H9 (cell line): ENCODE results near the gene ATP12A. TPM values are rescaled to one million over a fixed set of nuclear protein-coding genes. Genes with fewer than 3 reads are reported as not detected.

Source experiments
- DNase-seq: peaks from one replicate; pipeline ENCODE4 v3.0.0-alpha.2; 2017
- H2AFZ ChIP-seq: one replicate; pipeline ENCODE4 v1.6.1; 2013; ENCODE audit warnings: mild to moderate bottlenecking, low read length, control low read depth, moderate library complexity
- H2AK5ac ChIP-seq: 2 replicates; pipeline ENCODE4 v1.6.1; 2013; ENCODE audit warnings: low read length, control low read depth, mixed read lengths; ENCODE audit not compliant: insufficient read length
- H2BK120ac ChIP-seq: one replicate; pipeline ENCODE4 v1.6.1; 2013; ENCODE audit warnings: low read depth, mild to moderate bottlenecking, low read length, control low read depth, inconsistent platforms; ENCODE audit not compliant: poor library complexity, severe bottlenecking
- H2BK12ac ChIP-seq: 2 replicates; pipeline ENCODE4 v1.6.1; 2013; ENCODE audit warnings: low read length, control low read depth, mixed read lengths, low read depth; ENCODE audit not compliant: insufficient read length
- H2BK15ac ChIP-seq: 2 replicates; pipeline ENCODE4 v1.6.1; 2013; ENCODE audit warnings: low read depth, low read length, control low read depth
- H2BK20ac ChIP-seq: one replicate; pipeline ENCODE4 v1.6.1; 2013; ENCODE audit warnings: low read depth, mild to moderate bottlenecking, low read length, control low read depth, inconsistent platforms; ENCODE audit not compliant: poor library complexity, severe bottlenecking
- H2BK5ac ChIP-seq: 2 replicates; pipeline ENCODE4 v1.6.1; 2013; ENCODE audit warnings: low read length, control low read depth, mixed read lengths; ENCODE audit not compliant: insufficient read length
- H3K14ac ChIP-seq: 2 replicates; pipeline ENCODE4 v1.6.1; 2013; ENCODE audit warnings: low read length, control low read depth; ENCODE audit not compliant: insufficient read depth
- H3K18ac ChIP-seq: 2 replicates; pipeline ENCODE4 v1.6.1; 2013; ENCODE audit warnings: low read depth, mild to moderate bottlenecking, mixed read lengths, low read length, control low read depth; ENCODE audit not compliant: insufficient read length
- H3K23ac ChIP-seq: 2 replicates; pipeline ENCODE4 v1.6.1; 2013; ENCODE audit warnings: low read length, control low read depth, mixed read lengths, low read depth; ENCODE audit not compliant: insufficient read length
- H3K23me2 ChIP-seq: 2 replicates; pipeline ENCODE4 v1.6.1; 2013; ENCODE audit warnings: low read depth, mild to moderate bottlenecking, mixed read lengths, low read length, control low read depth; ENCODE audit not compliant: insufficient read length, poor library complexity, severe bottlenecking
- H3K27ac ChIP-seq: 2 replicates; pipeline ENCODE4 v1.5.1; 2013; ENCODE audit warnings: low read length, control low read depth, mixed read lengths, low read depth; ENCODE audit not compliant: insufficient read length
- H3K27me3 ChIP-seq: 2 replicates; pipeline ENCODE4 v1.6.1; 2013; ENCODE audit warnings: low read length, control low read depth, inconsistent platforms; ENCODE audit not compliant: insufficient read depth
- H3K4ac ChIP-seq: 2 replicates; pipeline ENCODE4 v1.6.1; 2013; ENCODE audit warnings: low read depth, mild to moderate bottlenecking, control low read depth, inconsistent platforms, low read length, moderate library complexity
- H3K4me1 ChIP-seq: 2 replicates; pipeline ENCODE4 v1.6.1; 2013; ENCODE audit warnings: low read length, control low read depth, inconsistent platforms; ENCODE audit not compliant: insufficient read depth
- H3K4me2 ChIP-seq: 2 replicates; pipeline ENCODE4 v1.6.1; 2013; ENCODE audit warnings: low read length, control low read depth, mixed read lengths; ENCODE audit not compliant: insufficient read length, insufficient read depth
- H3K56ac ChIP-seq: 2 replicates; pipeline ENCODE4 v1.6.1; 2013; ENCODE audit warnings: low read depth, mild to moderate bottlenecking, mixed read lengths, low read length, control low read depth; ENCODE audit not compliant: insufficient read length
- H3K79me1 ChIP-seq: 2 replicates; pipeline ENCODE4 v1.6.1; 2013; ENCODE audit warnings: low read depth, mild to moderate bottlenecking, moderate library complexity, low read length, control low read depth, inconsistent platforms; ENCODE audit not compliant: insufficient read depth, poor library complexity, severe bottlenecking
- H3K79me2 ChIP-seq: 2 replicates; pipeline ENCODE4 v1.6.1; 2013; ENCODE audit warnings: low read length, control low read depth, inconsistent platforms; ENCODE audit not compliant: insufficient read depth
- H3K9ac ChIP-seq: 2 replicates; pipeline ENCODE4 v1.6.1; 2013; ENCODE audit warnings: low read length, control low read depth, mixed read lengths; ENCODE audit not compliant: insufficient read length; ENCODE audit errors: extremely low read depth
- H3K9me3 ChIP-seq: one replicate; pipeline ENCODE4 v1.6.1; 2013; ENCODE audit warnings: low read depth, low read length, inconsistent platforms; ENCODE audit not compliant: control insufficient read depth
- H3T11ph ChIP-seq: one replicate; pipeline ENCODE4 v1.6.1; 2013; ENCODE audit warnings: mild to moderate bottlenecking, low read length, control low read depth, inconsistent platforms
- H4K20me1 ChIP-seq: one replicate; pipeline ENCODE4 v1.6.1; 2013; ENCODE audit not compliant: control insufficient read depth, insufficient read length, insufficient read depth
- H4K5ac ChIP-seq: 2 replicates; pipeline ENCODE4 v1.6.1; 2013; ENCODE audit warnings: low read depth, mild to moderate bottlenecking, mixed read lengths, low read length, control low read depth; ENCODE audit not compliant: insufficient read length
- H4K8ac ChIP-seq: replicated peaks from 2 replicates; pipeline ENCODE4 v1.6.1; 2013; ENCODE audit warnings: low read length, control low read depth, mixed read lengths, low read depth; ENCODE audit not compliant: insufficient read length
- H4K91ac ChIP-seq: 2 replicates; pipeline ENCODE4 v1.6.1; 2013; ENCODE audit warnings: low read depth, mild to moderate bottlenecking, moderate library complexity, mixed read lengths, low read length, control low read depth; ENCODE audit not compliant: insufficient read length
- H3K27ac Mint-ChIP-seq, 3 experiments: 2 replicates in 2 of 3; 3 replicates in 1 of 3; pipeline ENCODE4 v1.8.0; 2020 to 2021; ENCODE audit warnings: mixed read lengths in 3 of 3, mild to moderate bottlenecking in 1 of 3, moderate library complexity in 1 of 3
- H3K27me3 Mint-ChIP-seq: 2 replicates; pipeline ENCODE4 v1.8.0; 2021; ENCODE audit warnings: low read depth, mild to moderate bottlenecking, moderate library complexity, mixed read lengths
- H3K36me3 Mint-ChIP-seq, 3 experiments: 2 replicates in 2 of 3; 3 replicates in 1 of 3; pipeline ENCODE4 v1.8.0; 2020 to 2021; ENCODE audit warnings: low read depth in 3 of 3, mixed read lengths in 3 of 3; ENCODE audit not compliant: insufficient read depth in 1 of 3
- H3K4me1 Mint-ChIP-seq, 2 experiments: 2 replicates each; pipeline ENCODE4 v1.8.0; 2020; ENCODE audit warnings: mixed read lengths in 2 of 2
- H3K4me3 Mint-ChIP-seq, 2 experiments: 2 replicates in 1 of 2; 3 replicates in 1 of 2; pipeline ENCODE4 v1.8.0; 2020 to 2021; ENCODE audit warnings: mild to moderate bottlenecking in 2 of 2, mixed read lengths in 2 of 2, moderate library complexity in 1 of 2
- H3K9me3 Mint-ChIP-seq, 2 experiments: 2 replicates in 1 of 2; 3 replicates in 1 of 2; pipeline ENCODE4 v1.8.0; 2020; ENCODE audit warnings: mild to moderate bottlenecking in 2 of 2, mixed read lengths in 2 of 2, moderate library complexity in 1 of 2
- WGBS: extraction: QIAGEN DNeasy Blood & Tissue Kit; methylation state at CpG from one replicate; pipeline ENCODE4 v1.1.7; 2013; ENCODE audit warnings: missing lambda C conversion rate, low lambda C conversion rate, mixed read lengths; ENCODE audit not compliant: insufficient read length; ENCODE audit errors: extremely low coverage; 5-methylcytosine and 5-hydroxymethylcytosine counted together
- total RNA-seq: library from RNA; stranded (reverse); gene quantifications from 2 replicates; pipeline ENCODE4 v1.2.1, GENCODE V29; 2021
- TF ChIP-seq, protein P1 (sequence below): fragments of 200-600 bp; sonication (generic); conservative IDR thresholded peaks from 3 replicates; pipeline ENCODE4 v1.8.0; 2021; ENCODE audit warnings: antibody characterized with exemption, mild to moderate bottlenecking

Gene ATP12A
- total RNA-seq, 1 experiment from 2014 or later = 0.94 TPM

DNA sequence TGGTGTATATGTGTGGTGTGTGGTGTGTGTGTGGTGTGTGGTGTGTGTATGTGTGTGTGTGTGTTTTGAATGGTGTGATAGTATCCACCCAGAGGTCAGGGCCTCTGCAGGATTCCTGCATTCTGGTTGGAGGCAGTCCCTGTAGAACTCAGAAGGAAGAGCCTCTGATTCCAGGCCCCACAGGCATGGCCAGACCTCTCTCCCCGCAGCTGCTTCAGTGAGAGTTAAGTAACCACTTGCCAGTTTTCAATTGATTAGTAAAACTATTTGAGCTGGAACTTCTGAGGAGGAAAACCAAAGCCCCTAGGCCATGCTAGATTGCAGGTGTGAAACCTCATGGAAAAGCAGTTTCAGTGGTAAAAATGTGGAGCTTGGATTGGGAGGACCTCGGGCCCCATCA lies 2.1 kb downstream of the ATP12A start:
- TF ChIP-seq, protein P1, sequence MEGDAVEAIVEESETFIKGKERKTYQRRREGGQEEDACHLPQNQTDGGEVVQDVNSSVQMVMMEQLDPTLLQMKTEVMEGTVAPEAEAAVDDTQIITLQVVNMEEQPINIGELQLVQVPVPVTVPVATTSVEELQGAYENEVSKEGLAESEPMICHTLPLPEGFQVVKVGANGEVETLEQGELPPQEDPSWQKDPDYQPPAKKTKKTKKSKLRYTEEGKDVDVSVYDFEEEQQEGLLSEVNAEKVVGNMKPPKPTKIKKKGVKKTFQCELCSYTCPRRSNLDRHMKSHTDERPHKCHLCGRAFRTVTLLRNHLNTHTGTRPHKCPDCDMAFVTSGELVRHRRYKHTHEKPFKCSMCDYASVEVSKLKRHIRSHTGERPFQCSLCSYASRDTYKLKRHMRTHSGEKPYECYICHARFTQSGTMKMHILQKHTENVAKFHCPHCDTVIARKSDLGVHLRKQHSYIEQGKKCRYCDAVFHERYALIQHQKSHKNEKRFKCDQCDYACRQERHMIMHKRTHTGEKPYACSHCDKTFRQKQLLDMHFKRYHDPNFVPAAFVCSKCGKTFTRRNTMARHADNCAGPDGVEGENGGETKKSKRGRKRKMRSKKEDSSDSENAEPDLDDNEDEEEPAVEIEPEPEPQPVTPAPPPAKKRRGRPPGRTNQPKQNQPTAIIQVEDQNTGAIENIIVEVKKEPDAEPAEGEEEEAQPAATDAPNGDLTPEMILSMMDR = no peak
- peaks cover 25 to 43% of the 10 kb centered on the region in 2 experiments for H3K4me1 Mint-ChIP-seq
- no peak overlapping the region for H4K5ac ChIP-seq
- H2AFZ ChIP-seq = no peak overlapping the region
- H3K56ac ChIP-seq = no peak overlapping the region
- no peaks in the 10 kb centered on the region for H3K79me2 ChIP-seq
- H3K36me3 Mint-ChIP-seq = no peaks in the 10 kb centered on the region; a peak in 2 of 7 replicates
- no peak overlapping the region for H3K23ac ChIP-seq
- peaks cover 2% of the 10 kb centered on the region; the same call in 1 of the 2 replicates for H3K4me1 ChIP-seq
- H3K27me3 ChIP-seq = no peaks in the 10 kb centered on the region; the same call in 1 of the 2 replicates
- peaks cover 12% of the 10 kb centered on the region for H3K23me2 ChIP-seq
- H3K9ac ChIP-seq = no peak overlapping the region
- H3K18ac ChIP-seq = no peak overlapping the region
- no peaks in the 10 kb centered on the region for H4K20me1 ChIP-seq
- no CpG with 5 or more reads among the region's 2 CpGs for WGBS
- H3K27ac ChIP-seq = no peak overlapping the region
- H3K9me3 Mint-ChIP-seq = no peaks in the 10 kb centered on the region
- no peak overlapping the region; a peak in 1 of 7 replicates for H3K27ac Mint-ChIP-seq
- H3K4me2 ChIP-seq = no peak overlapping the region
- H2BK15ac ChIP-seq = no peak overlapping the region
- no peak overlapping the region for H3T11ph ChIP-seq
- no peak for DNase-seq
- no peak overlapping the region for H3K14ac ChIP-seq
- H2BK5ac ChIP-seq = no peak overlapping the region
- no peaks in the 10 kb centered on the region for H3K9me3 ChIP-seq
- H3K79me1 ChIP-seq = no peaks in the 10 kb centered on the region
- H4K91ac ChIP-seq = no peak overlapping the region
- no peak overlapping the region for H2BK120ac ChIP-seq
- no peak overlapping the region for H4K8ac ChIP-seq
- no peak overlapping the region for H3K4ac ChIP-seq
- H2BK12ac ChIP-seq = no peak overlapping the region
- no peak overlapping the region for H2AK5ac ChIP-seq
- no peak overlapping the region for H3K4me3 Mint-ChIP-seq
- H3K27me3 Mint-ChIP-seq = peaks cover 46% of the 10 kb centered on the region
- H2BK20ac ChIP-seq = no peak overlapping the region
